ENCODE results near the gene KLK11.

Gene KLK11

DNA sequence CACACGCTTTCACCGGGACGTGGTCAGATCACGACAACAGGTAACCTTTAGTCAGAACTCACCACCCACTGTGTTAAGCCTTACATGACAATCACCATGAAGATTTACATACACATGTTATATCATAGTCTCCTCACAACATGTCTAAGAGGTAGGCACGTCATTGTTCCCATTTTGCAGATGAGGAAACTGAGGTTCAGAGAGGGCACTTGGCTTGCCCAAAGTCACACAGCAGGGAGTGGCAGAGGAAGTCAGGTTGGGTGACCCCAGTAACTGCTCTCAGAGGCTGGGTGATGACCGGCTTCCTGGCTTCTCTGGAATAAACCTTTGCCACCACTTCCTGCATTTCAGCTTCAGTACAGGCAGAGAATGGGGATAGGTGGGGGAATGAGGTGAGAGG lies 12.2 kb downstream of the KLK11 start:
- TF ChIP-seq, protein P1, sequence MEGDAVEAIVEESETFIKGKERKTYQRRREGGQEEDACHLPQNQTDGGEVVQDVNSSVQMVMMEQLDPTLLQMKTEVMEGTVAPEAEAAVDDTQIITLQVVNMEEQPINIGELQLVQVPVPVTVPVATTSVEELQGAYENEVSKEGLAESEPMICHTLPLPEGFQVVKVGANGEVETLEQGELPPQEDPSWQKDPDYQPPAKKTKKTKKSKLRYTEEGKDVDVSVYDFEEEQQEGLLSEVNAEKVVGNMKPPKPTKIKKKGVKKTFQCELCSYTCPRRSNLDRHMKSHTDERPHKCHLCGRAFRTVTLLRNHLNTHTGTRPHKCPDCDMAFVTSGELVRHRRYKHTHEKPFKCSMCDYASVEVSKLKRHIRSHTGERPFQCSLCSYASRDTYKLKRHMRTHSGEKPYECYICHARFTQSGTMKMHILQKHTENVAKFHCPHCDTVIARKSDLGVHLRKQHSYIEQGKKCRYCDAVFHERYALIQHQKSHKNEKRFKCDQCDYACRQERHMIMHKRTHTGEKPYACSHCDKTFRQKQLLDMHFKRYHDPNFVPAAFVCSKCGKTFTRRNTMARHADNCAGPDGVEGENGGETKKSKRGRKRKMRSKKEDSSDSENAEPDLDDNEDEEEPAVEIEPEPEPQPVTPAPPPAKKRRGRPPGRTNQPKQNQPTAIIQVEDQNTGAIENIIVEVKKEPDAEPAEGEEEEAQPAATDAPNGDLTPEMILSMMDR (IDR thresholded peaks at IDR 0.05; ENCODE audit: low read depth, low read length), result no peak
- Histone ChIP-seq H3K9me3 (no peaks in the 10 kb centered on the region), H3K4me3 (ENCODE audit: low read depth, low read length) (no peak overlapping the region), H3K36me3 (no peaks in the 10 kb centered on the region), H3K4me1 (no peaks in the 10 kb centered on the region), H3K27me3 (peaks cover 28% of the 10 kb centered on the region)
- no peak for DNase-seq

DNA sequence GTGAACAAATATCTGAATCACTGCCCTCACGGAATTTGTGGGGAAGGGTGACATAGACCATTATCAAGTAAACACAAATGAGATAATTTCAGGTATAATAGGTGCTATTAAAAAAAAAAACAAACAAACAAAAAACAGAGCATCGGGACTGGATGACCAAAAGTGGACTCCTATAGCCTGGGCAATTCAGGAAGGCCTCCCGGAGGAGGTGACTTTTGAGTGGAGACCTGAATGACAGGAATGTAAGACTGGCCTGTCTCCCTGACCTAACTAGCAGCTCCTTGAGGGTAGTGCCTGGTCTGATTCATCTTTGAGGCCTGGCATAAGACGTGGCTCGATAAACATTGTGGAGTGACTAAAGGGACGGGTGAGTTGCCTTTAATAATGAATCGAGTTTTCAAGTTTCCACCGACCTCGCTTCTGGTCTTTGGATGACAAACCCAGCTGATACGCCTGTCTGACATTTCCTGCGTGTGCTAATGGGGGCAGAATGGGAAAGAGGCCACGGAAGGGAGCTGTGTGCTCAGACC lies 13.7 kb downstream of the KLK11 start:
- no peak for DNase-seq
- no peak overlapping the region for H3K4me3 ChIP-seq (ENCODE audit: low read depth, low read length)
- no peaks in the 10 kb centered on the region for H3K4me1 ChIP-seq
- TF ChIP-seq, protein P1 (IDR thresholded peaks at IDR 0.05; ENCODE audit: low read depth, low read length), result no peak
- peaks cover 22% of the 10 kb centered on the region for H3K27me3 ChIP-seq
- no peaks in the 10 kb centered on the region for H3K36me3 ChIP-seq
- H3K9me3 ChIP-seq, result no peaks in the 10 kb centered on the region

DNA sequence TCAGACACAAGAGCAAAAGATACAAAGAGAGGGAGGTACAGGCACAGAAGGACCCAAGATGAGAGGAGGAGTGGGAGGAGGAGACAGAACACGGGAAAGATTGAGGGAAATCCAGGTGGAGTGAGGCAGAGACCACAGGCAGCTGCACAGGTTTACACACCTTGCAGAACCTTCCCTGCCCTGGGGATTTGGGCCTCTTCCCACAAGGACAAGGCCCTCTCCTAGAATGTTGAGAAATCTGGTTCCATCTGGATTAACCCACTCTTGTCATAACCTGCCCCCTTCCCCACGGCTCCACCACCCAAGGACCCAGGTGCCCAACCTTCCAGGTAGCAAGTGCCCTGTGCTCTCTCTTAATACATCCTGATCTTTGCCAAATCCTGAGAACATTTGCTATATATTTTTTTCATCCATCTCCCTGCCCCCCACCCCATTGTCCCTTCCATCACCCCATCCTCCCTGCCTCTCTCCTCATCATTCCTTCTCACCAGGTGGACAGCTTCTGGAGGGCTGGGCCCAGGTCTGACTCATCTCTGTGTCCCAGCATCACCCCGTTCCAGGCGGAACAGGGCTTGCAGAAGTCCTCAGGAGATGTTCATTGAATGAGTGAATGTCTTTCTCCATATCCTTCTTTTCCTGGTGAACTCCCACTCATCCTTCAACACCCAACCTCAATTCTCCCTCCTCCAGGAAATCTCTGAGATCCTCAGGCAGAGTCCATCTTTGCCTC lies 16.2 kb downstream of the KLK11 start:
- no peak for DNase-seq
- H3K4me1 ChIP-seq, result no peaks in the 10 kb centered on the region
- peaks cover 16% of the 10 kb centered on the region for H3K27me3 ChIP-seq
- no peaks in the 10 kb centered on the region for H3K36me3 ChIP-seq
- no peak overlapping the region for H3K4me3 ChIP-seq (ENCODE audit: low read depth, low read length)
- no peaks in the 10 kb centered on the region for H3K9me3 ChIP-seq
- TF ChIP-seq, protein P1 (IDR thresholded peaks at IDR 0.05; ENCODE audit: low read depth, low read length), result no peak

- Histone ChIP-seq H3K27me3 (peaks cover 16% of the 10 kb centered on the region), H3K4me1 (no peaks in the 10 kb centered on the region), H3K36me3 (no peaks in the 10 kb centered on the region), H3K4me3 (ENCODE audit: low read depth, low read length) (no peak overlapping the region), H3K9me3 (no peaks in the 10 kb centered on the region)
- no peak for DNase-seq
- TF ChIP-seq, protein P1 (IDR thresholded peaks at IDR 0.05; ENCODE audit: low read depth, low read length), result no peak
Measured at GRCh38 chr19:51009061-51009891, 17.1 kb downstream of the KLK11 start.

DNA sequence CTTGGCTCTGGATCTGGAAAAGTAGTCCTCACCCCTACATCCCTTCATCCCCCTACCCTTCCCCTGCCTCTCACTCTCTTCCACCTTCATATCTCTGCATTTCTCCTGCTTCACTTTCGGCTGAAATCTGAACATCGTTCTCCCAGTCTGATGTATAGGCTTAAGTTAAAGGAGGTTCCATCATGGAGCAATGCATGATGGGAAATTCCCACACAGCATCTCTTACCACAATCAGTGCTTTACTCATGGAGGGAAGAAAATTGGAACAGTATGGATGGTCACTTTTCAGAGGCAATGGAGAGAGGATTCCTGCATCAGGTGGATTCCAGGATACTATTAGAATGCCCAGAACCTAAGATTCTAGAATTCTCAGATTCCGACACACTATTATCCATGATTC lies 18.9 kb downstream of the KLK11 start:
- no peak overlapping the region for H3K4me3 ChIP-seq (ENCODE audit: low read depth, low read length)
- no peaks in the 10 kb centered on the region for H3K36me3 ChIP-seq
- no peak for DNase-seq
- H3K9me3 ChIP-seq, result no peaks in the 10 kb centered on the region
- TF ChIP-seq, protein P1 (IDR thresholded peaks at IDR 0.05; ENCODE audit: low read depth, low read length), result no peak
- peaks cover 16% of the 10 kb centered on the region for H3K27me3 ChIP-seq
- H3K4me1 ChIP-seq, result no peaks in the 10 kb centered on the region
